Neutrophil (primary cell): ENCODE data around the gene RAB18.
A peak's percentile ranks its signal among the peaks of the same experiment; 100 is the strongest.
"Not testable (repeated sequence)": the region's sequence is repeated elsewhere in the genome, so short reads cannot be mapped to it uniquely, and the experiment has no call there.

Experiments
- H3K27ac ChIP-seq: fragments of 200-600 bp; sonication (generic); 2 replicates; pipeline ENCODE4 v1.5.1; 2016; ENCODE audit warnings: mild to moderate bottlenecking, moderate library complexity
- H3K27me3 ChIP-seq: fragments of 200-600 bp; sonication (generic); 2 replicates; pipeline ENCODE4 v1.6.0; 2016; ENCODE audit warnings: mild to moderate bottlenecking
- H3K36me3 ChIP-seq: fragments of 200-600 bp; sonication (generic); 2 replicates; pipeline ENCODE4 v1.5.1; 2017
- H3K4me1 ChIP-seq, 2 experiments: fragments of 200-600 bp in 1 of 2; sonication (generic) in 1 of 2; 1 replicate in 1 of 2; 2 replicates in 1 of 2; pipeline versions ENCODE4 v1.5.1 to v1.6.1; 2013 to 2016; ENCODE audit warnings: low read depth in 1 of 2, low read length in 1 of 2, mild to moderate bottlenecking in 1 of 2, moderate library complexity in 1 of 2; ENCODE audit not compliant: control insufficient read depth in 1 of 2, insufficient read depth in 1 of 2
- H3K4me3 ChIP-seq, 2 experiments: fragments of 200-600 bp in 1 of 2; sonication (generic) in 1 of 2; 1 replicate in 1 of 2; 2 replicates in 1 of 2; pipeline ENCODE4 v1.5.1; 2013 to 2016; ENCODE audit warnings: low read depth in 1 of 2, low read length in 1 of 2, mild to moderate bottlenecking in 1 of 2, moderate library complexity in 1 of 2
- H3K9me3 ChIP-seq: fragments of 200-600 bp; sonication (generic); 2 replicates; pipeline ENCODE4 v1.5.1; 2016
- CTCF ChIP-seq: fragments of 200-600 bp; sonication (generic); IDR thresholded peaks from 2 replicates; pipeline ENCODE4 v1.5.1; 2016; ENCODE audit warnings: antibody characterized with exemption

Gene RAB18

GRCh38 chr10:27564880-27565279 is 60.8 kb downstream of the RAB18 start:
- Histone ChIP-seq H3K9me3 (no peaks in the 10 kb centered on the region), H3K27ac (peak overlapping the region; percentile 52), H3K36me3 (no peaks in the 10 kb centered on the region), H3K4me1 (peaks cover 29 to 44% of the 10 kb centered on the region in 2 experiments), H3K4me3 (no peak overlapping the region), H3K27me3 (no peaks in the 10 kb centered on the region)
- TF ChIP-seq CTCF: no peak

GRCh38 chr10:27568196-27569175 is 64.4 kb downstream of the RAB18 start:
- TF ChIP-seq CTCF: no peak
- no peaks in the 10 kb centered on the region for H3K27me3 ChIP-seq

GRCh38 chr10:27569946-27570345 is 65.8 kb downstream of the RAB18 start:
- no peak overlapping the region for H3K4me3 ChIP-seq
- H3K27ac ChIP-seq: peak overlapping the region; percentile 82
- H3K4me1 ChIP-seq: peaks cover 48 to 56% of the 10 kb centered on the region in 2 experiments
- no peak for TF ChIP-seq CTCF
- H3K27me3 ChIP-seq: no peaks in the 10 kb centered on the region
- H3K9me3 ChIP-seq: no peaks in the 10 kb centered on the region
- no peaks in the 10 kb centered on the region for H3K36me3 ChIP-seq

More at GRCh38 chr10:27568196-27569175, 64.4 kb downstream of the RAB18 start:
- H3K27ac ChIP-seq: peak overlapping the region; percentile 82
- peaks cover 48 to 66% of the 10 kb centered on the region in 2 experiments for H3K4me1 ChIP-seq
- no peaks in the 10 kb centered on the region for H3K9me3 ChIP-seq
- H3K36me3 ChIP-seq: no peaks in the 10 kb centered on the region
- peak overlapping the region; percentile 8 to 24 for H3K4me3 ChIP-seq

GRCh38 chr10:27577038-27577437 is 72.9 kb downstream of the RAB18 start:
- H3K36me3 ChIP-seq, H3K4me3 ChIP-seq, H3K27me3 ChIP-seq, H3K27ac ChIP-seq, H3K4me1 ChIP-seq, H3K9me3 ChIP-seq: not testable (repeated sequence)

- H3K36me3 ChIP-seq: no peaks in the 10 kb centered on the region
- TF ChIP-seq CTCF: no peak
Observed at GRCh38 chr10:27578316-27578715, 74.2 kb downstream of the RAB18 start.

GRCh38 chr10:27581225-27581624 is 77.1 kb downstream of the RAB18 start:
- Histone ChIP-seq H3K4me1 (no peaks in the 10 kb centered on the region), H3K27me3 (no peaks in the 10 kb centered on the region), H3K36me3 (no peaks in the 10 kb centered on the region), H3K27ac (no peak overlapping the region), H3K9me3 (no peaks in the 10 kb centered on the region), H3K4me3 (no peak overlapping the region)
- no peak for TF ChIP-seq CTCF

More at GRCh38 chr10:27578316-27578715, 74.2 kb downstream of the RAB18 start:
- Histone ChIP-seq H3K4me3 (no peak overlapping the region), H3K27me3 (no peaks in the 10 kb centered on the region), H3K27ac (no peak overlapping the region), H3K9me3 (no peaks in the 10 kb centered on the region), H3K4me1 (no peaks in the 10 kb centered on the region)
